Right lobe of liver (tissue), 4 donors: ENCODE data around the gene PCLAF.

Experiments
- POLR2A ChIP-seq: fragments of 450-650 bp; IDR thresholded peaks from one replicate; pipeline ENCODE4 v1.6.1; 2017; ENCODE audit warnings: antibody characterized with exemption, mild to moderate bottlenecking
- TF ChIP-seq, protein P1 (sequence below), 4 donors: fragments of 200-600 bp in 3 of 4; fragments of 450-650 bp in 1 of 4; IDR thresholded peaks; one replicate each; pipeline versions ENCODE4 v1.5.1 to v1.8.0; 2016 to 2022; ENCODE audit warnings: antibody characterized with exemption in 4 of 4, mild to moderate bottlenecking in 2 of 4
- donor health status: DM: no; HTN: no; CAD: no.
- donor health status: DM: no; HTN: no; CAD: no.
- donor health status: DM: no; HTN: yes; CAD: no.

GRCh38 chr15:64333516-64333915 is 47.7 kb downstream of the PCLAF start:
- TF ChIP-seq POLR2A: no peak
- TF ChIP-seq, protein P1, sequence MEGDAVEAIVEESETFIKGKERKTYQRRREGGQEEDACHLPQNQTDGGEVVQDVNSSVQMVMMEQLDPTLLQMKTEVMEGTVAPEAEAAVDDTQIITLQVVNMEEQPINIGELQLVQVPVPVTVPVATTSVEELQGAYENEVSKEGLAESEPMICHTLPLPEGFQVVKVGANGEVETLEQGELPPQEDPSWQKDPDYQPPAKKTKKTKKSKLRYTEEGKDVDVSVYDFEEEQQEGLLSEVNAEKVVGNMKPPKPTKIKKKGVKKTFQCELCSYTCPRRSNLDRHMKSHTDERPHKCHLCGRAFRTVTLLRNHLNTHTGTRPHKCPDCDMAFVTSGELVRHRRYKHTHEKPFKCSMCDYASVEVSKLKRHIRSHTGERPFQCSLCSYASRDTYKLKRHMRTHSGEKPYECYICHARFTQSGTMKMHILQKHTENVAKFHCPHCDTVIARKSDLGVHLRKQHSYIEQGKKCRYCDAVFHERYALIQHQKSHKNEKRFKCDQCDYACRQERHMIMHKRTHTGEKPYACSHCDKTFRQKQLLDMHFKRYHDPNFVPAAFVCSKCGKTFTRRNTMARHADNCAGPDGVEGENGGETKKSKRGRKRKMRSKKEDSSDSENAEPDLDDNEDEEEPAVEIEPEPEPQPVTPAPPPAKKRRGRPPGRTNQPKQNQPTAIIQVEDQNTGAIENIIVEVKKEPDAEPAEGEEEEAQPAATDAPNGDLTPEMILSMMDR (IDR thresholded peaks at IDR 0.05): no peak
